Fibroblast of peridontal ligament (primary cell): ENCODE measurements around the gene AHNAK.
A peak's percentile ranks its signal among the peaks of the same experiment; 100 is the strongest.

Source experiments
- DNase-seq: peaks from one replicate; pipeline ENCODE4 v3.0.0-alpha.2; 2010; ENCODE audit errors: extremely low read depth

Gene AHNAK

GRCh38 chr11:62437616-62438015, 109.0 kb downstream of the AHNAK start:
- DNase-seq, result no peak

GRCh38 chr11:62435846-62436660, 110.6 kb downstream of the AHNAK start:
- no peak for DNase-seq

- no peak for DNase-seq
Observed at GRCh38 chr11:62433904-62434276, 112.7 kb downstream of the AHNAK start.

- no peak for DNase-seq
Observed at GRCh38 chr11:62433141-62433903, 113.3 kb downstream of the AHNAK start.

GRCh38 chr11:62432695-62433094, 113.9 kb downstream of the AHNAK start:
- no peak for DNase-seq

GRCh38 chr11:62431171-62431901, 115.3 kb downstream of the AHNAK start:
- peak; percentile 89 for DNase-seq

GRCh38 chr11:62430425-62430824, 116.2 kb downstream of the AHNAK start:
- DNase-seq, result no peak

GRCh38 chr11:62428871-62429560, 117.6 kb downstream of the AHNAK start:
- DNase-seq, result no peak

- peak; percentile 69 for DNase-seq
Observed at GRCh38 chr11:62427630-62428233, 118.9 kb downstream of the AHNAK start.

- DNase-seq, result no peak
Observed at GRCh38 chr11:62423012-62423411, 123.6 kb downstream of the AHNAK start.

GRCh38 chr11:62421996-62422395, 124.6 kb downstream of the AHNAK start:
- no peak for DNase-seq

GRCh38 chr11:62420882-62421281, 125.7 kb downstream of the AHNAK start:
- DNase-seq, result no peak

GRCh38 chr11:62419943-62420342, 126.7 kb downstream of the AHNAK start:
- DNase-seq, result no peak

GRCh38 chr11:62419314-62419929, 127.2 kb downstream of the AHNAK start:
- no peak for DNase-seq

GRCh38 chr11:62418733-62419132, 127.9 kb downstream of the AHNAK start, which contains the start of gene SCGB1A1:
Gene SCGB1A1 (plus strand): TSS chr11:62419033. CDS start chr11:62419096, 63 bp downstream.
- no peak for DNase-seq

GRCh38 chr11:62418136-62418535, 128.5 kb downstream of the AHNAK start:
- DNase-seq, result no peak

GRCh38 chr11:62416596-62416995, 130.0 kb downstream of the AHNAK start:
- no peak for DNase-seq

- no peak for DNase-seq
Observed at GRCh38 chr11:62413060-62413696, 133.4 kb downstream of the AHNAK start.

GRCh38 chr11:62411524-62411923, 135.1 kb downstream of the AHNAK start:
- DNase-seq, result no peak

GRCh38 chr11:62410972-62411371, 135.6 kb downstream of the AHNAK start:
- DNase-seq, result no peak
